Prostate gland (tissue), 2 donors: Measurements from ENCODE around the gene SSC5D.

Experiments used
- POLR2A ChIP-seq: fragments of 450-650 bp; IDR thresholded peaks from one replicate; pipeline ENCODE4 v1.6.1; 2016; ENCODE audit warnings: antibody characterized with exemption, mild to moderate bottlenecking
- POLR2AphosphoS5 ChIP-seq: sonication (generic); formaldehyde crosslinking; IDR thresholded peaks from one replicate; pipeline ENCODE4 v1.6.1; 2017; ENCODE audit warnings: antibody characterized with exemption
- TF ChIP-seq, protein P1 (sequence below), 4 experiments: fragments of 200-600 bp in 2 of 4; fragments of 450-650 bp in 2 of 4; sonication (generic) in 2 of 4; IDR thresholded peaks; 1 replicate in 3 of 4; 2 replicates in 1 of 4; pipeline ENCODE4 v1.5.1; 2016 to 2019; ENCODE audit warnings: antibody characterized with exemption in 4 of 4, mild to moderate bottlenecking in 2 of 4, moderate library complexity in 2 of 4

DNA sequence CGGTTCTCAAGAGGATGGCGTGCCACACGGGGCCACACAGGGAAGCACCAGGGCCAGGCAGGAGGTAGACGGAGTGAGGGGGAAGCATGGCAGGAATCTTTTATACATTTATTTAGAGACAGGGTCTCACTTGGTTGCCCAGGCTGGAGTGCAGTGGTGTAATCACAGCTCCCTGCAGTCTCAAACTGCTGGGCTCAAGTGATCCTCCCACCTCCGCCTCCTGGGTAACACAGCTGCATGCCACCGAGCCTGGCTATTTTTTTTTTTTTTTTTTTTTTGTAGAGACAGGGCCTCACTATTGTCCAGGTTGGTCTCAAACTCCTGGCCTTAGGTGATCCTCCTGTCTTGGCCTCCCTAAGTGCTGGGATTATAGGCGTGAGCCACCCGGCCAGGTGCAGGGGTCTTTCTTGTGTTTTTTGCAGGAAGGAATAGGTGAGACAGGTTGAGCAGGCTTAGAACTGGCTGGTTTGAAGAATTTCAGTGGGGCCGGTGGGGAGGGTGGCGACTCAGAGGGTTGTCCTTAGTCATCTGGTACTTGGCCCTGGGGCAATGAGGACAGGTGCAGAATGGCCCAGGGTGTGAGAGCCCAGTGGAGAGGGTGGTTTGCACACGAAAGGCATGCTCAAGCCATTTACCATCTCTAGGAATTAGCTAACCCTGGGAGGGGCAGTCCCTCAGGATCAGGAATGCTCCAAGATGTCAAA is 7.6 kb downstream of the SSC5D start:
- TF ChIP-seq, protein P1, sequence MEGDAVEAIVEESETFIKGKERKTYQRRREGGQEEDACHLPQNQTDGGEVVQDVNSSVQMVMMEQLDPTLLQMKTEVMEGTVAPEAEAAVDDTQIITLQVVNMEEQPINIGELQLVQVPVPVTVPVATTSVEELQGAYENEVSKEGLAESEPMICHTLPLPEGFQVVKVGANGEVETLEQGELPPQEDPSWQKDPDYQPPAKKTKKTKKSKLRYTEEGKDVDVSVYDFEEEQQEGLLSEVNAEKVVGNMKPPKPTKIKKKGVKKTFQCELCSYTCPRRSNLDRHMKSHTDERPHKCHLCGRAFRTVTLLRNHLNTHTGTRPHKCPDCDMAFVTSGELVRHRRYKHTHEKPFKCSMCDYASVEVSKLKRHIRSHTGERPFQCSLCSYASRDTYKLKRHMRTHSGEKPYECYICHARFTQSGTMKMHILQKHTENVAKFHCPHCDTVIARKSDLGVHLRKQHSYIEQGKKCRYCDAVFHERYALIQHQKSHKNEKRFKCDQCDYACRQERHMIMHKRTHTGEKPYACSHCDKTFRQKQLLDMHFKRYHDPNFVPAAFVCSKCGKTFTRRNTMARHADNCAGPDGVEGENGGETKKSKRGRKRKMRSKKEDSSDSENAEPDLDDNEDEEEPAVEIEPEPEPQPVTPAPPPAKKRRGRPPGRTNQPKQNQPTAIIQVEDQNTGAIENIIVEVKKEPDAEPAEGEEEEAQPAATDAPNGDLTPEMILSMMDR (IDR thresholded peaks at IDR 0.05): no peak
- TF ChIP-seq POLR2A (no peak), POLR2AphosphoS5 (no peak)
